SK-N-SH (cell line): ENCODE data around the gene ZFHX3.

Source experiments
- CHD2 ChIP-seq: fragments of 150-350 bp; IDR thresholded peaks from 2 replicates; pipeline ENCODE4 v1.6.1; 2018; ENCODE audit warnings: low read length; ENCODE audit not compliant: partially characterized antibody
- EZH2phosphoT487 ChIP-seq: fragments of 200-600 bp; sonication (generic); IDR thresholded peaks from 2 replicates; pipeline ENCODE4 v1.6.1; 2017; ENCODE audit warnings: low read depth, mixed run types, mild to moderate bottlenecking, antibody characterized with exemption, moderate library complexity, borderline replicate concordance
- GABPA ChIP-seq: IDR thresholded peaks from 2 replicates; pipeline ENCODE4 v1.4.0; 2012; ENCODE audit warnings: low read depth, mild to moderate bottlenecking
- NFIC ChIP-seq: IDR thresholded peaks from 2 replicates; pipeline ENCODE4 v1.4.0; 2012; ENCODE audit warnings: borderline replicate concordance
- RCOR1 ChIP-seq: fragments of 150-350 bp; IDR thresholded peaks from 2 replicates; pipeline ENCODE4 v1.6.1; 2017; ENCODE audit warnings: antibody characterized with exemption, low read length
- RFX5 ChIP-seq: IDR thresholded peaks from 2 replicates; pipeline ENCODE4 v1.6.1; 2012; ENCODE audit warnings: mild to moderate bottlenecking, improper control_type of control experiment, low read length
- SMC3 ChIP-seq: IDR thresholded peaks from 2 replicates; pipeline ENCODE4 v1.6.1; 2012; ENCODE audit warnings: low read depth, low read length, improper control_type of control experiment
- TCF12 ChIP-seq: IDR thresholded peaks from 2 replicates; pipeline ENCODE4 v1.4.0; 2012
- TF ChIP-seq, protein P1 (sequence below): fragments of 200-600 bp; sonication (generic); IDR thresholded peaks from 2 replicates; pipeline ENCODE4 v1.6.1; 2017; ENCODE audit warnings: antibody characterized with exemption, mild to moderate bottlenecking, moderate library complexity
- TF ChIP-seq, protein P2 (sequence below): IDR thresholded peaks from 2 replicates; pipeline ENCODE4 v1.6.1; 2012; ENCODE audit warnings: mild to moderate bottlenecking, low read depth, low read length, moderate library complexity
- TF ChIP-seq, protein P3 (sequence below): fragments of 150-350 bp; IDR thresholded peaks from 2 replicates; pipeline ENCODE4 v1.6.1; 2017; ENCODE audit warnings: antibody characterized with exemption, low read length, low read depth, borderline replicate concordance

DNA sequence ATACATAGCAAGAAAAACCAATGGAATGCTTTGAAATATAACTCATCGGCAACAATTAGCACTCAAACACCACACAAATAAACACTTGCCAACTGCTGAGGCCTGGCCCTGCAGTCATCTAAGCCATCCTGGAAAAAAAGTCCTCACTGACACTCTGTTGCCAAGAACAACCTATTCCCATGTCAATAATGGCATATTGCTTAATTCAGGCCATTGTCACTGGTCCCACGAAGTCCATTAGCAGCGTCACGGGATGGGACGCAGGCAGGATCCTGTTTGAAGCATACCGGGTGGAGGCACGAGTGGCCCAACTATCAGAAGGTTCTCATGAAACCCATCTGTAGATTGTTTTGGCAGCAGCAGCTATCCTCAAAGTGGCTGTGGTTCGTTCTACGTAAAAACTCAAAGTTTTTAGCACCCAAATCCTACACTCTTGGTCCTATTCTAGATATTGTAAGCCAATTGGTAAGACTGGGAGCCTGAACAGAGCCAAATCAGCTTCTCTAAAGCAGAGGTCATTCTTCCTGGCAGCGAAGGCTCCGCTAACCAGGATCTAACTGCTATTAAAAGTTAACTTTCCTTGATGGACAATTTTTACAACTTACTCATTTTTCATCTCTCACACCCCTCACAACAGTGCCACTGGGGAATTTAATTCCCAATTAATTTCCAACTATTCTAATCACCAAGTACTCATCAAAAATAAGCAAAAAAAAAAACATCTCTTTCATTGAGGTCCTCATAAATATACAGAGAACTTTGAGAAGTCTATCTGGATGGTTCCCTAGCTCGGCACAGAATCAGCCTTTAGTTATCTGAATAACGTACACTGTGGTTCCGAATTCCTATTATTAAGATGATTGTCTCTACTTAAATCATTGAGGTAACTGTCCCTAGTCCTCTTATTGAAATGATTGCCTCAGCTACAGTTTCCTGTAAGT is 91.5 kb downstream of the ZFHX3 start:
- TF ChIP-seq, protein P1, sequence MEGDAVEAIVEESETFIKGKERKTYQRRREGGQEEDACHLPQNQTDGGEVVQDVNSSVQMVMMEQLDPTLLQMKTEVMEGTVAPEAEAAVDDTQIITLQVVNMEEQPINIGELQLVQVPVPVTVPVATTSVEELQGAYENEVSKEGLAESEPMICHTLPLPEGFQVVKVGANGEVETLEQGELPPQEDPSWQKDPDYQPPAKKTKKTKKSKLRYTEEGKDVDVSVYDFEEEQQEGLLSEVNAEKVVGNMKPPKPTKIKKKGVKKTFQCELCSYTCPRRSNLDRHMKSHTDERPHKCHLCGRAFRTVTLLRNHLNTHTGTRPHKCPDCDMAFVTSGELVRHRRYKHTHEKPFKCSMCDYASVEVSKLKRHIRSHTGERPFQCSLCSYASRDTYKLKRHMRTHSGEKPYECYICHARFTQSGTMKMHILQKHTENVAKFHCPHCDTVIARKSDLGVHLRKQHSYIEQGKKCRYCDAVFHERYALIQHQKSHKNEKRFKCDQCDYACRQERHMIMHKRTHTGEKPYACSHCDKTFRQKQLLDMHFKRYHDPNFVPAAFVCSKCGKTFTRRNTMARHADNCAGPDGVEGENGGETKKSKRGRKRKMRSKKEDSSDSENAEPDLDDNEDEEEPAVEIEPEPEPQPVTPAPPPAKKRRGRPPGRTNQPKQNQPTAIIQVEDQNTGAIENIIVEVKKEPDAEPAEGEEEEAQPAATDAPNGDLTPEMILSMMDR, result no peak
- TF ChIP-seq GABPA (no peak), TCF12 (no peak), NFIC (no peak), EZH2phosphoT487 (no peak), CHD2 (no peak), RCOR1 (no peak), SMC3 (no peak), RFX5 (no peak)
- TF ChIP-seq, protein P2, sequence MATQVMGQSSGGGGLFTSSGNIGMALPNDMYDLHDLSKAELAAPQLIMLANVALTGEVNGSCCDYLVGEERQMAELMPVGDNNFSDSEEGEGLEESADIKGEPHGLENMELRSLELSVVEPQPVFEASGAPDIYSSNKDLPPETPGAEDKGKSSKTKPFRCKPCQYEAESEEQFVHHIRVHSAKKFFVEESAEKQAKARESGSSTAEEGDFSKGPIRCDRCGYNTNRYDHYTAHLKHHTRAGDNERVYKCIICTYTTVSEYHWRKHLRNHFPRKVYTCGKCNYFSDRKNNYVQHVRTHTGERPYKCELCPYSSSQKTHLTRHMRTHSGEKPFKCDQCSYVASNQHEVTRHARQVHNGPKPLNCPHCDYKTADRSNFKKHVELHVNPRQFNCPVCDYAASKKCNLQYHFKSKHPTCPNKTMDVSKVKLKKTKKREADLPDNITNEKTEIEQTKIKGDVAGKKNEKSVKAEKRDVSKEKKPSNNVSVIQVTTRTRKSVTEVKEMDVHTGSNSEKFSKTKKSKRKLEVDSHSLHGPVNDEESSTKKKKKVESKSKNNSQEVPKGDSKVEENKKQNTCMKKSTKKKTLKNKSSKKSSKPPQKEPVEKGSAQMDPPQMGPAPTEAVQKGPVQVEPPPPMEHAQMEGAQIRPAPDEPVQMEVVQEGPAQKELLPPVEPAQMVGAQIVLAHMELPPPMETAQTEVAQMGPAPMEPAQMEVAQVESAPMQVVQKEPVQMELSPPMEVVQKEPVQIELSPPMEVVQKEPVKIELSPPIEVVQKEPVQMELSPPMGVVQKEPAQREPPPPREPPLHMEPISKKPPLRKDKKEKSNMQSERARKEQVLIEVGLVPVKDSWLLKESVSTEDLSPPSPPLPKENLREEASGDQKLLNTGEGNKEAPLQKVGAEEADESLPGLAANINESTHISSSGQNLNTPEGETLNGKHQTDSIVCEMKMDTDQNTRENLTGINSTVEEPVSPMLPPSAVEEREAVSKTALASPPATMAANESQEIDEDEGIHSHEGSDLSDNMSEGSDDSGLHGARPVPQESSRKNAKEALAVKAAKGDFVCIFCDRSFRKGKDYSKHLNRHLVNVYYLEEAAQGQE, result no peak
- TF ChIP-seq, protein P3, sequence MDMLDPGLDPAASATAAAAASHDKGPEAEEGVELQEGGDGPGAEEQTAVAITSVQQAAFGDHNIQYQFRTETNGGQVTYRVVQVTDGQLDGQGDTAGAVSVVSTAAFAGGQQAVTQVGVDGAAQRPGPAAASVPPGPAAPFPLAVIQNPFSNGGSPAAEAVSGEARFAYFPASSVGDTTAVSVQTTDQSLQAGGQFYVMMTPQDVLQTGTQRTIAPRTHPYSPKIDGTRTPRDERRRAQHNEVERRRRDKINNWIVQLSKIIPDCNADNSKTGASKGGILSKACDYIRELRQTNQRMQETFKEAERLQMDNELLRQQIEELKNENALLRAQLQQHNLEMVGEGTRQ, result no peak
